Colonic mucosa (tissue), 4 donors: ENCODE results near the gene RASIP1. TPM values are rescaled to one million over a fixed set of nuclear protein-coding genes. Genes with fewer than 3 reads are reported as not detected.
"Not testable (repeated sequence)": the region's sequence is repeated elsewhere in the genome, so short reads cannot be mapped to it uniquely, and the experiment has no call there.

Experiments
- DNase-seq: peaks from one replicate; pipeline ENCODE4 v3.0.0-alpha.2; 2020
- H3K27ac ChIP-seq: fragments of 200-600 bp; one replicate; pipeline ENCODE4 v1.8.0; 2021
- H3K27me3 ChIP-seq: fragments of 200-600 bp; one replicate; pipeline ENCODE4 v1.8.0; 2021
- H3K36me3 ChIP-seq: fragments of 200-600 bp; one replicate; pipeline ENCODE4 v1.8.0; 2021
- H3K4me1 ChIP-seq: fragments of 200-600 bp; one replicate; pipeline ENCODE4 v1.8.0; 2021; ENCODE audit warnings: mild to moderate bottlenecking
- H3K4me3 ChIP-seq: fragments of 200-600 bp; one replicate; pipeline ENCODE4 v1.8.0; 2021
- H3K9ac ChIP-seq, 2 donors: one replicate each; pipeline ENCODE4 v1.7.0; 2013; ENCODE audit warnings: control low read depth in 2 of 2, low read depth in 2 of 2, low read length in 2 of 2
- H3K9me3 ChIP-seq: fragments of 200-600 bp; one replicate; pipeline ENCODE4 v1.8.0; 2021
- intact Hi-C: fragments of 100-400 bp; cut with DNase I; formaldehyde crosslinking; loops from one replicate; pipeline ENCODE4 v1.14.1; 2022
- total RNA-seq, 2 donors: library from RNA; stranded (reverse); fragmentation: NEBNext Ultra II Directional in 1 of 2; extraction: Animal tissue kit (Norgen Biotek cat#: 25700) in 1 of 2; gene quantifications; one replicate each; pipeline ENCODE4 v1.2.1, GENCODE V29; 2021
- TF ChIP-seq, protein P1 (sequence below): fragments of 200-600 bp; IDR thresholded peaks from one replicate; pipeline ENCODE4 v1.8.0; 2022; ENCODE audit warnings: antibody characterized with exemption, mild to moderate bottlenecking
- donor health status: healthy.
- donor health status: DM: no; HTN: no; CAD: no.
- donor health status: DM: no; HTN: no; CAD: no.

The RASIP1 gene
- total RNA-seq, 2 donors from 2014 or later = 2.2 to 4.8 TPM

GRCh38 chr19:48689449-48689848 is 51.0 kb downstream of the RASIP1 start:
- no peak overlapping the region for H3K9ac ChIP-seq
- H3K27me3 ChIP-seq = no peaks in the 10 kb centered on the region
- intact Hi-C loops = no loop called here
- no peak for DNase-seq
- no peaks in the 10 kb centered on the region for H3K36me3 ChIP-seq
- TF ChIP-seq, protein P1, sequence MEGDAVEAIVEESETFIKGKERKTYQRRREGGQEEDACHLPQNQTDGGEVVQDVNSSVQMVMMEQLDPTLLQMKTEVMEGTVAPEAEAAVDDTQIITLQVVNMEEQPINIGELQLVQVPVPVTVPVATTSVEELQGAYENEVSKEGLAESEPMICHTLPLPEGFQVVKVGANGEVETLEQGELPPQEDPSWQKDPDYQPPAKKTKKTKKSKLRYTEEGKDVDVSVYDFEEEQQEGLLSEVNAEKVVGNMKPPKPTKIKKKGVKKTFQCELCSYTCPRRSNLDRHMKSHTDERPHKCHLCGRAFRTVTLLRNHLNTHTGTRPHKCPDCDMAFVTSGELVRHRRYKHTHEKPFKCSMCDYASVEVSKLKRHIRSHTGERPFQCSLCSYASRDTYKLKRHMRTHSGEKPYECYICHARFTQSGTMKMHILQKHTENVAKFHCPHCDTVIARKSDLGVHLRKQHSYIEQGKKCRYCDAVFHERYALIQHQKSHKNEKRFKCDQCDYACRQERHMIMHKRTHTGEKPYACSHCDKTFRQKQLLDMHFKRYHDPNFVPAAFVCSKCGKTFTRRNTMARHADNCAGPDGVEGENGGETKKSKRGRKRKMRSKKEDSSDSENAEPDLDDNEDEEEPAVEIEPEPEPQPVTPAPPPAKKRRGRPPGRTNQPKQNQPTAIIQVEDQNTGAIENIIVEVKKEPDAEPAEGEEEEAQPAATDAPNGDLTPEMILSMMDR = no peak
- H3K4me3 ChIP-seq = no peak overlapping the region
- H3K4me1 ChIP-seq = peaks cover 3% of the 10 kb centered on the region
- no peaks in the 10 kb centered on the region for H3K9me3 ChIP-seq
- H3K27ac ChIP-seq = no peak overlapping the region

- DNase-seq = no peak
Measured at GRCh38 chr19:48687776-48688175, 52.6 kb downstream of the RASIP1 start.

GRCh38 chr19:48686637-48687036 is 53.8 kb downstream of the RASIP1 start:
- not testable (repeated sequence) for DNase-seq

More at GRCh38 chr19:48687776-48688175, 52.6 kb downstream of the RASIP1 start:
- H3K4me3 ChIP-seq = no peak overlapping the region
- no peaks in the 10 kb centered on the region for H3K9me3 ChIP-seq
- H3K36me3 ChIP-seq = no peaks in the 10 kb centered on the region
- peaks cover 7% of the 10 kb centered on the region for H3K4me1 ChIP-seq
- H3K27ac ChIP-seq = no peak overlapping the region
- H3K9ac ChIP-seq = no peak overlapping the region
- intact Hi-C loops = no loop called here
- H3K27me3 ChIP-seq = no peaks in the 10 kb centered on the region
- TF ChIP-seq, protein P1 = no peak

GRCh38 chr19:48686088-48686487 is 54.3 kb downstream of the RASIP1 start:
- H3K9ac ChIP-seq = no peak overlapping the region
- H3K36me3 ChIP-seq = no peaks in the 10 kb centered on the region
- TF ChIP-seq, protein P1 = no peak
- H3K9me3 ChIP-seq = no peaks in the 10 kb centered on the region
- H3K27me3 ChIP-seq = no peaks in the 10 kb centered on the region
- H3K27ac ChIP-seq = no peak overlapping the region
- H3K4me3 ChIP-seq = no peak overlapping the region
- peaks cover 7% of the 10 kb centered on the region for H3K4me1 ChIP-seq
- no peak for DNase-seq
- intact Hi-C loops = no loop called here

More at GRCh38 chr19:48686637-48687036, 53.8 kb downstream of the RASIP1 start:
- H3K9ac ChIP-seq, H3K4me3 ChIP-seq, H3K27me3 ChIP-seq, H3K9me3 ChIP-seq, intact Hi-C loops, H3K36me3 ChIP-seq, H3K4me1 ChIP-seq, H3K27ac ChIP-seq: not testable (repeated sequence)

DNA sequence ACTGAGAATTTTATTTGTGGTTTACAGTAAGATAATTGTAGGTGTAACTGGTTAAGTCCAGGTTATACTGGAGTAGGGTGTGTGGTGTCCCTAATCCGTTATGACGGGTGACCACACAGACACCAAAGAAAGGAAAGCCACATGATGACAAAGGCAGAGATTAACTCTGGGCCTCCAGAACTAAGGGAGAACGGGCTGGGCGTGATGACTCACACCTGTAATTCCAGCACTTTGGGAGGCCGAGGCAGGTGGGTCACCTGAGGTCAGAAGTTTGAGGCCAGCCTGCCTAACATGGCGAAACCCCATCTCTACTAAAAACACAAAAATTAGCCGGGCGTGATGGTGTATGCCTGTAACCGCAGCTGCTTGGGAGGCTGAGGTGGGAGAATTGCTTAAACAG is 54.8 kb downstream of the RASIP1 start:
- no peak overlapping the region for H3K9ac ChIP-seq
- H3K4me1 ChIP-seq = peaks cover 7% of the 10 kb centered on the region
- no peaks in the 10 kb centered on the region for H3K9me3 ChIP-seq
- TF ChIP-seq, protein P1 = no peak
- DNase-seq = no peak
- no peak overlapping the region for H3K27ac ChIP-seq
- H3K36me3 ChIP-seq = no peaks in the 10 kb centered on the region
- no peak overlapping the region for H3K4me3 ChIP-seq
- no peaks in the 10 kb centered on the region for H3K27me3 ChIP-seq
- intact Hi-C loops = no loop called here

- no peak for DNase-seq
- no peaks in the 10 kb centered on the region for H3K9me3 ChIP-seq
- TF ChIP-seq, protein P1 = no peak
- no peak overlapping the region for H3K9ac ChIP-seq
- H3K4me1 ChIP-seq = peaks cover 9% of the 10 kb centered on the region
- H3K36me3 ChIP-seq = no peaks in the 10 kb centered on the region
- intact Hi-C loops = no loop called here
- no peak overlapping the region for H3K27ac ChIP-seq
- no peaks in the 10 kb centered on the region for H3K27me3 ChIP-seq
- no peak overlapping the region for H3K4me3 ChIP-seq
Measured at GRCh38 chr19:48683349-48683748, 57.1 kb downstream of the RASIP1 start.
